Natural killer cell (primary cell): Measurements from ENCODE around the gene SLC25A47. TPM values are rescaled to one million over a fixed set of nuclear protein-coding genes. Genes with fewer than 3 reads are reported as not detected.

ENCODE experiments used
- ATAC-seq, 3 donors: fragments of 150-1000 bp in 2 of 3; fragments of 200-7000 bp in 1 of 3; cut with Tn5 transposase; 1 replicate in 1 of 3; 2 replicates in 2 of 3; pipeline ENCODE4 v1.10.0; 2021; ENCODE audit warnings: mild to moderate bottlenecking in 2 of 3, moderate library complexity in 2 of 3
- DNase-seq, 2 donors: peaks; one replicate each; pipeline versions ENCODE4 v3.0.0 to v3.0.0-alpha.2; 2013 to 2021; ENCODE audit warnings: mixed read lengths in 1 of 2
- H3K27ac ChIP-seq: one replicate; pipeline ENCODE4 v1.5.1; 2013; ENCODE audit warnings: mild to moderate bottlenecking, low read length
- H3K27me3 ChIP-seq: one replicate; pipeline ENCODE4 v1.6.1; 2013; ENCODE audit warnings: low read length; ENCODE audit not compliant: control insufficient read depth, insufficient read depth
- H3K36me3 ChIP-seq: one replicate; pipeline ENCODE4 v1.6.1; 2013; ENCODE audit warnings: low read length; ENCODE audit not compliant: control insufficient read depth, insufficient read depth
- H3K4me1 ChIP-seq: one replicate; pipeline ENCODE4 v1.6.1; 2013; ENCODE audit warnings: low read length; ENCODE audit not compliant: control insufficient read depth, insufficient read depth
- H3K4me3 ChIP-seq: one replicate; pipeline ENCODE4 v1.5.1; 2013; ENCODE audit warnings: low read length
- H3K9me3 ChIP-seq: one replicate; pipeline ENCODE4 v1.6.1; 2013; ENCODE audit warnings: low read length; ENCODE audit not compliant: control insufficient read depth, insufficient read depth
- H3K27ac Mint-ChIP-seq, 2 donors: one replicate each; pipeline ENCODE4 v1.8.0; 2022; ENCODE audit warnings: mild to moderate bottlenecking in 2 of 2, mixed read lengths in 2 of 2, moderate library complexity in 1 of 2
- H3K27me3 Mint-ChIP-seq, 2 donors: one replicate each; pipeline ENCODE4 v1.8.0; 2022; ENCODE audit warnings: low read depth in 2 of 2, mixed read lengths in 2 of 2
- H3K36me3 Mint-ChIP-seq: one replicate; pipeline ENCODE4 v1.8.0; 2022; ENCODE audit warnings: mixed read lengths
- H3K4me1 Mint-ChIP-seq, 2 donors: one replicate each; pipeline ENCODE4 v1.8.0; 2022; ENCODE audit warnings: mixed read lengths in 2 of 2
- H3K4me3 Mint-ChIP-seq: one replicate; pipeline ENCODE4 v1.8.0; 2022; ENCODE audit warnings: mild to moderate bottlenecking, moderate library complexity, mixed read lengths
- H3K9me3 Mint-ChIP-seq, 2 donors: one replicate each; pipeline ENCODE4 v1.8.0; 2022; ENCODE audit warnings: mixed read lengths in 2 of 2
- WGBS: methylation state at CpG from one replicate; pipeline ENCODE4 v1.1.7; 2013; ENCODE audit warnings: missing lambda C conversion rate; ENCODE audit not compliant: insufficient coverage; 5-methylcytosine and 5-hydroxymethylcytosine counted together
- intact Hi-C: fragments of 100-400 bp; cut with micrococcal nuclease; formaldehyde crosslinking; loops from one replicate; pipeline ENCODE4 v1.14.2; 2022
- total RNA-seq, 4 donors: library from RNA; stranded (reverse); fragments of 120-200 nt in 1 of 4; gene quantifications; one replicate each; pipeline versions ENCODE4 v1.2.3 to v1.2.4, GENCODE V29; 2013 to 2022
- TF ChIP-seq, protein P1 (sequence below): fragments of 200-600 bp; IDR thresholded peaks from one replicate; pipeline ENCODE4 v1.8.0; 2022; ENCODE audit warnings: antibody characterized with exemption

Gene SLC25A47
- total RNA-seq, 3 donors from 2014 or later (not counting 1 experiment from before 2014, with no cell fraction given), result 0.20 TPM; not detected in 2

DNA sequence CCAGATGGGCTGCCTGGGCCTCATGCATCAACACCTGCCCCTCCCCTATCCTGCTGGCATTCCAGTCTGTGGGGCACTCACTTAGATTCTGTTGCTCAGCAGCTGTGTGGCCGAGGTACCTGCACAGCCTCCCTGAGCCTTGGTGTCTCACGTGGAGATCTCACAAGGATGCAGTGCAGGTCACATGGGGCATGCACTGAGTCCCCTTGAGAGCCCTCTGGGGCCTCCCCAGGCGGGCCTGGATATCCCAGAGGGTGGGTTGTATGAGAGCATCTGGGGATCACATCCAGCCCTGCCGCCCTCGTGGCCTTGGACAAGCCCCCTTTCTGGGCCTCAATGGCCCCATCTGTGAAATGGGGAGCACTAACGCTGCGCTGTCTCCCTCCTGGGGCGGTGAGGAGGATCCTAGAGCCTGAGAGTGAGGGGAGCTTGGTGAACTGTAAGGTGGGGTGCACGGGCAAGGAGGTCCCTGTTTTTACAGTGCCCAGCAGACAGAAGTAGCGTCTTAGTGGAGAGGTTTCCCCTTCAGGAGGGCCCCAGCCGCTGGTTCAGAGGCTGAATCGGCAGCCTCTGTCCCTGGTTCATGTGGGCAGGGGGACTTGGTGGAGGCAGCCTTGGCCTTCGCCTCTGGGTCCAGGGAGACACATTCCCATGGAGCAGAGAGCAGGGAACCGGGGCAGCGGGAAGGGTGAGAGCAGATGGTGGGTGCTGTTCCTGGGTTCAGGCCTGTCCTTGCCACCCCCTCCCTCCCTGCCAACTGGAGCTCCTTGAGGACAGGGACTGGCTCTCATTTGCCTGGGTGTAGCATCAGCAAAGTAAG lies 791 bp upstream of the SLC25A47 start:
- ATAC-seq (no peak), DNase-seq (no peak)
- Mint-ChIP-seq H3K9me3 (no peaks in the 10 kb centered on the region), H3K4me1 (no peaks in the 10 kb centered on the region), H3K27ac (no peak overlapping the region), H3K27me3 (peaks cover 0 to 5% of the 10 kb centered on the region in 2 donors), H3K4me3 (no peak overlapping the region), H3K36me3 (no peaks in the 10 kb centered on the region)
- Histone ChIP-seq H3K4me1 (peaks cover 11% of the 10 kb centered on the region), H3K27me3 (no peaks in the 10 kb centered on the region), H3K4me3 (no peak overlapping the region), H3K36me3 (no peaks in the 10 kb centered on the region), H3K27ac (no peak overlapping the region), H3K9me3 (no peaks in the 10 kb centered on the region)
- TF ChIP-seq, protein P1, sequence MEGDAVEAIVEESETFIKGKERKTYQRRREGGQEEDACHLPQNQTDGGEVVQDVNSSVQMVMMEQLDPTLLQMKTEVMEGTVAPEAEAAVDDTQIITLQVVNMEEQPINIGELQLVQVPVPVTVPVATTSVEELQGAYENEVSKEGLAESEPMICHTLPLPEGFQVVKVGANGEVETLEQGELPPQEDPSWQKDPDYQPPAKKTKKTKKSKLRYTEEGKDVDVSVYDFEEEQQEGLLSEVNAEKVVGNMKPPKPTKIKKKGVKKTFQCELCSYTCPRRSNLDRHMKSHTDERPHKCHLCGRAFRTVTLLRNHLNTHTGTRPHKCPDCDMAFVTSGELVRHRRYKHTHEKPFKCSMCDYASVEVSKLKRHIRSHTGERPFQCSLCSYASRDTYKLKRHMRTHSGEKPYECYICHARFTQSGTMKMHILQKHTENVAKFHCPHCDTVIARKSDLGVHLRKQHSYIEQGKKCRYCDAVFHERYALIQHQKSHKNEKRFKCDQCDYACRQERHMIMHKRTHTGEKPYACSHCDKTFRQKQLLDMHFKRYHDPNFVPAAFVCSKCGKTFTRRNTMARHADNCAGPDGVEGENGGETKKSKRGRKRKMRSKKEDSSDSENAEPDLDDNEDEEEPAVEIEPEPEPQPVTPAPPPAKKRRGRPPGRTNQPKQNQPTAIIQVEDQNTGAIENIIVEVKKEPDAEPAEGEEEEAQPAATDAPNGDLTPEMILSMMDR, result no peak
- intact Hi-C loops, result no loop called here
- 90% methylated on average over 15 of the region's 15 CpGs for WGBS

- no peaks in the 10 kb centered on the region for H3K27me3 ChIP-seq
- whole genome bisulfite sequencing, result 87% methylated on average over 8 of the region's 8 CpGs
- DNase-seq (no peak), ATAC-seq (no peak)
- Mint-ChIP-seq H3K4me1 (no peaks in the 10 kb centered on the region), H3K27me3 (peaks cover 0 to 5% of the 10 kb centered on the region in 2 donors), H3K9me3 (no peaks in the 10 kb centered on the region), H3K36me3 (no peaks in the 10 kb centered on the region), H3K27ac (no peak overlapping the region), H3K4me3 (no peak overlapping the region)
- H3K27ac ChIP-seq, result no peak overlapping the region
- H3K4me1 ChIP-seq, result no peaks in the 10 kb centered on the region
- H3K36me3 ChIP-seq, result no peaks in the 10 kb centered on the region
- intact Hi-C loops, result no loop called here
- TF ChIP-seq, protein P1, result no peak
- no peak overlapping the region for H3K4me3 ChIP-seq
- H3K9me3 ChIP-seq, result no peaks in the 10 kb centered on the region
These were observed 786 bp downstream of the SLC25A47 start for GRCh38 chr14:100323942-100324307.

GRCh38 chr14:100325231-100325632 lies 2.1 kb downstream of the SLC25A47 start:
- Mint-ChIP-seq H3K27me3 (peaks cover 0 to 2% of the 10 kb centered on the region in 2 donors), H3K4me3 (no peak overlapping the region), H3K36me3 (no peaks in the 10 kb centered on the region), H3K9me3 (no peaks in the 10 kb centered on the region), H3K4me1 (no peaks in the 10 kb centered on the region), H3K27ac (no peak overlapping the region)
- Histone ChIP-seq H3K4me3 (no peak overlapping the region), H3K27me3 (no peaks in the 10 kb centered on the region), H3K4me1 (no peaks in the 10 kb centered on the region), H3K9me3 (no peaks in the 10 kb centered on the region), H3K36me3 (no peaks in the 10 kb centered on the region), H3K27ac (no peak overlapping the region)
- 88% methylated on average over 17 of the region's 17 CpGs for WGBS
- ATAC-seq (no peak), DNase-seq (no peak)
- intact Hi-C loops, result no loop called here
- TF ChIP-seq, protein P1, result no peak

- Histone ChIP-seq H3K27me3 (no peaks in the 10 kb centered on the region), H3K9me3 (no peaks in the 10 kb centered on the region), H3K4me1 (no peaks in the 10 kb centered on the region), H3K4me3 (no peak overlapping the region), H3K36me3 (no peaks in the 10 kb centered on the region), H3K27ac (no peak overlapping the region)
- Mint-ChIP-seq H3K27me3 (no peaks in the 10 kb centered on the region), H3K9me3 (no peaks in the 10 kb centered on the region), H3K27ac (no peak overlapping the region), H3K4me1 (no peaks in the 10 kb centered on the region), H3K36me3 (no peaks in the 10 kb centered on the region), H3K4me3 (no peak overlapping the region)
- 87% methylated on average over 13 of the region's 13 CpGs for WGBS
- intact Hi-C loops, result no loop called here
- ATAC-seq (no peak), DNase-seq (no peak)
- TF ChIP-seq, protein P1, result no peak
These were observed 2.8 kb downstream of the SLC25A47 start for GRCh38 chr14:100325958-100326357.
